ENCODE data around the gene KANK2.

- TF ChIP-seq POLR2A (IDR thresholded peaks at IDR 0.05; ENCODE audit: low read length) (no peak), GATA1 (IDR thresholded peaks at IDR 0.05; ENCODE audit: low read depth, low read length) (no peak)
These were observed 40.7 kb upstream of the KANK2 start for GRCh38 chr19:11238041-11238440.

All from erythroblast (primary cell).